ENCODE measurements around the gene ALAS1. TPM values are rescaled to one million over a fixed set of nuclear protein-coding genes. Genes with fewer than 3 reads are reported as not detected.
"Not testable (repeated sequence)": the region's sequence is repeated elsewhere in the genome, so short reads cannot be mapped to it uniquely, and the experiment has no call there.

Gene ALAS1
- polyA plus RNA-seq, 1 donor (not counting 4 experiments of a cell fraction or from before 2014, with no cell fraction given), result 74.1 TPM

DNA sequence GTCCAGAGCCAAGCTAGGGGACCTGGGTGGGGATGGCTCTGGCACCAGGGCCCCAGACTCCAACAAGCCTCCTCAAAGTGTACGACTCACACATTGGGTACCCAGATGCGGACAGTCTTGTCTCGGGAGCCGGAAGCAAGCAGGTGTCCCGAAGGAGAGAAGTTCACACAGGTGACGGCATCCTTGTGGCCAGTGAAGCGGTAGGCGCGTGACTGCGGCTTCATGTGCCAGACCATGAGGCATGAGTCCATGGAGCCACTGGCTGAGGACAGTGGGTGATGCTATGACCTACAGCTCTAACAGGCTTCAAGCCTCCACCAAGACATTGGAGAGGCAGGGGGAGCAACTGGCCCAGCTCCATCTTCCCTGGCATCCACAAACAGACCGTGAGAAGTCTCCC lies 48.2 kb upstream of the ALAS1 start:
- Histone ChIP-seq H3K4me2 (ENCODE audit: control insufficient read depth, extremely low read depth, insufficient read depth, low read depth, low read length) (no peak overlapping the region), H3K9ac (ENCODE audit: control insufficient read depth, extremely low read depth, insufficient read depth, low read length) (no peak overlapping the region), H3K36me3 (ENCODE audit: control insufficient read depth in 2 of 2, extremely low read depth in 1 of 2, insufficient read depth in 2 of 2, low read length in 2 of 2) (peaks cover 1 to 25% of the 10 kb centered on the region in 2 experiments), H4K20me1 (ENCODE audit: control insufficient read depth, extremely low read depth, insufficient read depth, low read length) (no peaks in the 10 kb centered on the region), H3K4me3 (ENCODE audit: control insufficient read depth in 2 of 3, extremely low read depth in 1 of 3, insufficient read depth in 2 of 3, low read depth in 1 of 3, low read length in 3 of 3) (no peak overlapping the region), H3K27ac (ENCODE audit: control insufficient read depth, insufficient read depth, low read length) (no peak overlapping the region), H3K79me2 (ENCODE audit: control insufficient read depth, insufficient read depth, low read length) (peaks cover 13% of the 10 kb centered on the region), H3K9me1 (ENCODE audit: control insufficient read depth, extremely low read depth, insufficient read depth, low read length) (no peaks in the 10 kb centered on the region), H2AFZ (ENCODE audit: control insufficient read depth, low read length) (no peak overlapping the region), H3K4me1 (ENCODE audit: control insufficient read depth, extremely low read depth, insufficient read depth, low read length) (peaks cover 6% of the 10 kb centered on the region), H3K27me3 (ENCODE audit: control insufficient read depth, extremely low read depth, insufficient read depth, low read length) (no peaks in the 10 kb centered on the region), H3K9me3 (ENCODE audit: control insufficient read depth, low read depth, low read length) (no peaks in the 10 kb centered on the region)
- dilution Hi-C loops (cut with MboI; ENCODE audit: extremely low pct_ligation_motif_present, low sequenced_read_pairs), result no loop called here
- FAIRE-seq, result no peak
- TF ChIP-seq, protein P1, sequence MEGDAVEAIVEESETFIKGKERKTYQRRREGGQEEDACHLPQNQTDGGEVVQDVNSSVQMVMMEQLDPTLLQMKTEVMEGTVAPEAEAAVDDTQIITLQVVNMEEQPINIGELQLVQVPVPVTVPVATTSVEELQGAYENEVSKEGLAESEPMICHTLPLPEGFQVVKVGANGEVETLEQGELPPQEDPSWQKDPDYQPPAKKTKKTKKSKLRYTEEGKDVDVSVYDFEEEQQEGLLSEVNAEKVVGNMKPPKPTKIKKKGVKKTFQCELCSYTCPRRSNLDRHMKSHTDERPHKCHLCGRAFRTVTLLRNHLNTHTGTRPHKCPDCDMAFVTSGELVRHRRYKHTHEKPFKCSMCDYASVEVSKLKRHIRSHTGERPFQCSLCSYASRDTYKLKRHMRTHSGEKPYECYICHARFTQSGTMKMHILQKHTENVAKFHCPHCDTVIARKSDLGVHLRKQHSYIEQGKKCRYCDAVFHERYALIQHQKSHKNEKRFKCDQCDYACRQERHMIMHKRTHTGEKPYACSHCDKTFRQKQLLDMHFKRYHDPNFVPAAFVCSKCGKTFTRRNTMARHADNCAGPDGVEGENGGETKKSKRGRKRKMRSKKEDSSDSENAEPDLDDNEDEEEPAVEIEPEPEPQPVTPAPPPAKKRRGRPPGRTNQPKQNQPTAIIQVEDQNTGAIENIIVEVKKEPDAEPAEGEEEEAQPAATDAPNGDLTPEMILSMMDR (optimal IDR thresholded peaks at IDR 0.05 in 1 of 3, IDR thresholded peaks at IDR 0.05 in 1 of 3, conservative IDR thresholded peaks at IDR 0.05 in 1 of 3; ENCODE audit: extremely low read depth in 1 of 3, insufficient read depth in 2 of 3, low read length in 3 of 3), result no peak
- no peak for TF ChIP-seq EZH2 (IDR thresholded peaks at IDR 0.05; ENCODE audit: low read length)
- no peak for DNase-seq (ENCODE audit: low read depth, low spot score)

DNA sequence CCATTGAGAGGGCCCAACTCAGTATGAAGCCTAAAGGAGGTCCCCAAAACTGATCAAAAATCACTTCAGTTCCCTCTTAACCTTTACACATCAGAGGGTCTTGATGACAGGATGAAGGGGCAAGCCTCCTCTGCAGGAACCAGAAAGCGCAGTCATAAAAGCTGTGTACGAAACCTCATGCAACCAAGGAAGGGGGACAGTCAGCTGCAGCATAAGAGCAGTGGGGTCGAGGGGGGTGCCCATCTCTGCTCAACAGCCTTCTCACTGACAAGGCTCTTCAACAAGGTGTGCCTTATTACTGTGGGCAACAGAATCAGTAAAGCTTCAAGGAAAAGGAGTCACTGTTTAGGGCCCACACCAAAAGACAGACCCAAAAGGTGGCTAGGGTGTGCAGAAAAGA lies 47.6 kb upstream of the ALAS1 start:
- Histone ChIP-seq H3K9me3 (ENCODE audit: control insufficient read depth, low read depth, low read length) (no peaks in the 10 kb centered on the region), H3K9me1 (ENCODE audit: control insufficient read depth, extremely low read depth, insufficient read depth, low read length) (no peaks in the 10 kb centered on the region), H3K4me2 (ENCODE audit: control insufficient read depth, extremely low read depth, insufficient read depth, low read depth, low read length) (no peak overlapping the region), H4K20me1 (ENCODE audit: control insufficient read depth, extremely low read depth, insufficient read depth, low read length) (no peaks in the 10 kb centered on the region), H3K79me2 (ENCODE audit: control insufficient read depth, insufficient read depth, low read length) (peaks cover 13% of the 10 kb centered on the region), H3K36me3 (ENCODE audit: control insufficient read depth in 2 of 2, extremely low read depth in 1 of 2, insufficient read depth in 2 of 2, low read length in 2 of 2) (peaks cover 1 to 22% of the 10 kb centered on the region in 2 experiments), H3K9ac (ENCODE audit: control insufficient read depth, extremely low read depth, insufficient read depth, low read length) (no peak overlapping the region), H3K27me3 (ENCODE audit: control insufficient read depth, extremely low read depth, insufficient read depth, low read length) (no peaks in the 10 kb centered on the region), H3K27ac (ENCODE audit: control insufficient read depth, insufficient read depth, low read length) (no peak overlapping the region), H3K4me3 (ENCODE audit: control insufficient read depth in 2 of 3, extremely low read depth in 1 of 3, insufficient read depth in 2 of 3, low read depth in 1 of 3, low read length in 3 of 3) (no peak overlapping the region), H3K4me1 (ENCODE audit: control insufficient read depth, extremely low read depth, insufficient read depth, low read length) (peaks cover 6% of the 10 kb centered on the region), H2AFZ (ENCODE audit: control insufficient read depth, low read length) (no peak overlapping the region)
- no peak for DNase-seq (ENCODE audit: low read depth, low spot score)
- dilution Hi-C loops (cut with MboI; ENCODE audit: extremely low pct_ligation_motif_present, low sequenced_read_pairs), result no loop called here
- TF ChIP-seq EZH2 (IDR thresholded peaks at IDR 0.05; ENCODE audit: low read length), result no peak
- FAIRE-seq, result no peak

DNA sequence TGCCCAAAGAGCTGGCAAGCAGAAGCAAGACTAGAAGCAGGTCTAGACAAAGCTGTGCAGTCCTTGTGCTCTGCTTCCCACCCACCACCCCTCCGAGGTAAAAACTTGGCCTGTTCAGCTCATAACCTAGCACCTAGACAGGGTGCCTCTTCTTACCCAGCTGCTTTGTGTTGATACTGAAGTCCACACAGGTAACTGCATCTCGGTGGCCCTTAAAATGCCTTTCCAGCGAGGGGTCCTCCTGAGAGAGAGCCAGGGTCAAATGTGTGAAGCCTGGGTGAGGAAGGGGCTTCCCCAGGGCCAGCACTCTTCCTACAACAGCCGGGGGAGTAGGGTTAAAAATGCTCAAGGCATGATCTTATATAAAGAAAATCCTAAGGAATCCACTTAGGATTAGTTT lies 47.1 kb upstream of the ALAS1 start:
- no peak overlapping the region for H3K4me3 ChIP-seq (ENCODE audit: control insufficient read depth in 2 of 3, extremely low read depth in 1 of 3, insufficient read depth in 2 of 3, low read depth in 1 of 3, low read length in 3 of 3)
- no peak overlapping the region for H3K27ac ChIP-seq (ENCODE audit: control insufficient read depth, insufficient read depth, low read length)
- FAIRE-seq (no peak), DNase-seq (ENCODE audit: low read depth, low spot score) (no peak)
- H3K4me1 ChIP-seq (ENCODE audit: control insufficient read depth, extremely low read depth, insufficient read depth, low read length), result peaks cover 6% of the 10 kb centered on the region
- no peaks in the 10 kb centered on the region for H3K9me1 ChIP-seq (ENCODE audit: control insufficient read depth, extremely low read depth, insufficient read depth, low read length)
- H2AFZ ChIP-seq (ENCODE audit: control insufficient read depth, low read length), result no peak overlapping the region
- no peaks in the 10 kb centered on the region for H4K20me1 ChIP-seq (ENCODE audit: control insufficient read depth, extremely low read depth, insufficient read depth, low read length)
- H3K9ac ChIP-seq (ENCODE audit: control insufficient read depth, extremely low read depth, insufficient read depth, low read length), result no peak overlapping the region
- peaks cover 1 to 22% of the 10 kb centered on the region in 2 experiments for H3K36me3 ChIP-seq (ENCODE audit: control insufficient read depth in 2 of 2, extremely low read depth in 1 of 2, insufficient read depth in 2 of 2, low read length in 2 of 2)
- dilution Hi-C loops (cut with MboI; ENCODE audit: extremely low pct_ligation_motif_present, low sequenced_read_pairs), result no loop called here
- no peak for TF ChIP-seq EZH2 (IDR thresholded peaks at IDR 0.05; ENCODE audit: low read length)
- TF ChIP-seq, protein P1 (optimal IDR thresholded peaks at IDR 0.05 in 1 of 3, IDR thresholded peaks at IDR 0.05 in 1 of 3, conservative IDR thresholded peaks at IDR 0.05 in 1 of 3; ENCODE audit: extremely low read depth in 1 of 3, insufficient read depth in 2 of 3, low read length in 3 of 3), result no peak
- H3K4me2 ChIP-seq (ENCODE audit: control insufficient read depth, extremely low read depth, insufficient read depth, low read depth, low read length), result no peak overlapping the region
- no peaks in the 10 kb centered on the region for H3K9me3 ChIP-seq (ENCODE audit: control insufficient read depth, low read depth, low read length)
- H3K79me2 ChIP-seq (ENCODE audit: control insufficient read depth, insufficient read depth, low read length), result peaks cover 13% of the 10 kb centered on the region
- H3K27me3 ChIP-seq (ENCODE audit: control insufficient read depth, extremely low read depth, insufficient read depth, low read length), result no peaks in the 10 kb centered on the region

DNA sequence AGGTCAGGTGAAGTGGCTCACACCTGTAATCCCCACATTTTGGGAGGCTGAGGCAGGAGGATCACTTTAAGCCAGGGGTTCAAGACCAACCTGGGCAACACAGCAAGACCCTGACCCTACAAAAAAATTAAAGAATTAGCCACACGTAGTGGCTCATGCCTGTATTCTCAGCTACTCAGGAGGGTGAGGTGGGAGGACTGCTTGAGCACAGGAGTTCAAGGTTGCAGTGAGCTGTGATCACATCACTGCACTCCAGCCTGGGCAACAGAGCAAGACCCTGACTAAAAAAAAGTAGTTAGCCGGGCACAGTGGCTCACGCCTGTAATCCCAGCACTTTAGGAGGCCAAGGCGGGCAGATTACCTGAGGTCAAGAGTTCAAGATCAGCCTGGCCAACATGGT lies 46.0 kb upstream of the ALAS1 start:
- dilution Hi-C loops (cut with MboI; ENCODE audit: extremely low pct_ligation_motif_present, low sequenced_read_pairs); H3K4me1 ChIP-seq (ENCODE audit: control insufficient read depth, extremely low read depth, insufficient read depth, low read length); H3K9me3 ChIP-seq (ENCODE audit: control insufficient read depth, low read depth, low read length); H3K27ac ChIP-seq (ENCODE audit: control insufficient read depth, insufficient read depth, low read length); H3K9ac ChIP-seq (ENCODE audit: control insufficient read depth, extremely low read depth, insufficient read depth, low read length); H3K4me3 ChIP-seq (ENCODE audit: control insufficient read depth in 2 of 3, extremely low read depth in 1 of 3, insufficient read depth in 2 of 3, low read depth in 1 of 3, low read length in 3 of 3); FAIRE-seq; H2AFZ ChIP-seq (ENCODE audit: control insufficient read depth, low read length); H3K27me3 ChIP-seq (ENCODE audit: control insufficient read depth, extremely low read depth, insufficient read depth, low read length); DNase-seq (ENCODE audit: low read depth, low spot score); H3K4me2 ChIP-seq (ENCODE audit: control insufficient read depth, extremely low read depth, insufficient read depth, low read depth, low read length); H3K9me1 ChIP-seq (ENCODE audit: control insufficient read depth, extremely low read depth, insufficient read depth, low read length); H4K20me1 ChIP-seq (ENCODE audit: control insufficient read depth, extremely low read depth, insufficient read depth, low read length): not testable (repeated sequence)
- Histone ChIP-seq H3K79me2 (ENCODE audit: control insufficient read depth, insufficient read depth, low read length) (peaks cover 13% of the 10 kb centered on the region), H3K36me3 (ENCODE audit: control insufficient read depth in 2 of 2, extremely low read depth in 1 of 2, insufficient read depth in 2 of 2, low read length in 2 of 2) (peaks cover 0 to 19% of the 10 kb centered on the region in 2 experiments)
